NT2/D1 (cell line): ENCODE results near the gene PCED1B.

Experiments
- DNase-seq: peaks from one replicate; pipeline ENCODE4 v3.0.0-alpha.2; 2011; ENCODE audit warnings: low read depth, low spot score
- H3K27me3 ChIP-seq: 2 replicates; pipeline ENCODE4 v1.6.0; 2011; ENCODE audit warnings: mild to moderate bottlenecking; ENCODE audit not compliant: insufficient read length, insufficient read depth
- H3K36me3 ChIP-seq: 2 replicates; pipeline ENCODE4 v1.6.1; 2011; ENCODE audit warnings: mild to moderate bottlenecking, low read length, mixed read lengths; ENCODE audit not compliant: insufficient read depth, insufficient read length
- H3K4me1 ChIP-seq: 2 replicates; pipeline ENCODE4 v1.5.1; 2011; ENCODE audit not compliant: insufficient read depth, insufficient read length
- H3K4me3 ChIP-seq: 2 replicates; pipeline ENCODE4 v1.5.1; 2011; ENCODE audit warnings: low read depth; ENCODE audit not compliant: insufficient read length
- H3K9ac ChIP-seq: 2 replicates; pipeline ENCODE4 v1.6.0; 2011; ENCODE audit warnings: low read depth; ENCODE audit not compliant: insufficient read length
- H3K9me3 ChIP-seq: 2 replicates; pipeline ENCODE4 v1.5.1; 2011; ENCODE audit warnings: mild to moderate bottlenecking, low read length; ENCODE audit not compliant: insufficient read depth
- SUZ12 ChIP-seq: IDR thresholded peaks from 2 replicates; pipeline ENCODE4 v1.6.1; 2011; ENCODE audit not compliant: insufficient read length, insufficient read depth; ENCODE audit errors: extremely low read depth
- YY1 ChIP-seq: IDR thresholded peaks from 2 replicates; pipeline ENCODE4 v1.6.1; 2011; ENCODE audit not compliant: insufficient read length, insufficient read depth
- ZNF274 ChIP-seq: IDR thresholded peaks from 2 replicates; pipeline ENCODE4 v1.6.1; 2011; ENCODE audit warnings: mild to moderate bottlenecking, low read depth, low read length

PCED1B gene

GRCh38 chr12:47131011-47131410 lies 51.6 kb downstream of the PCED1B start:
- Histone ChIP-seq H3K4me1 (no peaks in the 10 kb centered on the region), H3K9ac (no peak overlapping the region)
- no peak for TF ChIP-seq YY1
- no peak for TF ChIP-seq ZNF274
- TF ChIP-seq SUZ12 = no peak

DNA sequence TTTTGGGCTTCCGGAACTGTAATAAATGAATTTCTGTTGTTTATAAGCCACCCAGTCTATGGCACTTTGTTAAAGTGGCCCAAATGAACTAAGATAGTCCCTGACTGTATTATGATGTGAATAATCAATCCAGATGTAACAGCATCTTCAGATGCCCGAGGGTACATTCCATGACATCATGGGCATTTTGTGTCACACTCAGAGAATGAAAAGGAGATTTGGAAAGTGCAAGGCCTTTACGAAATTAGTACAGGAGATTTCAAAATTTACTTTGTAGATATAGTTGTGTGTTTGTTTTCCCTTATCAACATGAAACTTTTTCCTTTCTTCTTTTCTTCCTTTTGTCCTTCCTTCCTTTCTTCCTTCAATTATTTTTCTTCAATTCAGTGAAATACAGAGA lies 54.6 kb downstream of the PCED1B start:
- no peak for TF ChIP-seq SUZ12
- no peak for TF ChIP-seq YY1
- TF ChIP-seq ZNF274 = no peak
- H3K27me3 ChIP-seq = no peaks in the 10 kb centered on the region
- no peak overlapping the region for H3K4me3 ChIP-seq
- H3K9ac ChIP-seq = no peak overlapping the region
- no peaks in the 10 kb centered on the region for H3K36me3 ChIP-seq
- DNase-seq = no peak
- H3K4me1 ChIP-seq = no peaks in the 10 kb centered on the region
- no peaks in the 10 kb centered on the region for H3K9me3 ChIP-seq

More at GRCh38 chr12:47131011-47131410, 51.6 kb downstream of the PCED1B start:
- Histone ChIP-seq H3K4me3 (no peak overlapping the region), H3K27me3 (no peaks in the 10 kb centered on the region), H3K9me3 (no peaks in the 10 kb centered on the region), H3K36me3 (no peaks in the 10 kb centered on the region)
- DNase-seq = no peak

DNA sequence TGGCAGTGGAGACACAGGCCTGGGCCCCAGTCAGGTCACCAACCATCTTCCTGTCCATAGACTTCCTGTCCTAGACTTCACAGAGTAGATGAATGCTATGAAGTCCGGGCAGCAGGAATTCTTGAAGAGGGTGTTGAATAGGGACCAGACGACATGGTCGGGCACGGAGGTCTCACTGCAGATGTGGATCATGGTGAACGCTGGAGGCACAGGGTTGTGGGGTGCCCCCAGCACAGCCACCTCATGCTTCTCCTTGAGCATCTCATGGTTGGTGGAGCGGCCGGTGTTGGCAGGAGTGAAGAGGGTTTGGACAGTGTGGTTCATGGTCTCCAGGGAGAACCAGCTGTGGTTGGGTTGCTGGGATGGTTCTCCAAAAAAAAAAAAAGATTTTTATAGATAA lies 56.2 kb downstream of the PCED1B start:
- no peak overlapping the region for H3K9ac ChIP-seq
- no peak for DNase-seq
- no peaks in the 10 kb centered on the region for H3K4me1 ChIP-seq

DNA sequence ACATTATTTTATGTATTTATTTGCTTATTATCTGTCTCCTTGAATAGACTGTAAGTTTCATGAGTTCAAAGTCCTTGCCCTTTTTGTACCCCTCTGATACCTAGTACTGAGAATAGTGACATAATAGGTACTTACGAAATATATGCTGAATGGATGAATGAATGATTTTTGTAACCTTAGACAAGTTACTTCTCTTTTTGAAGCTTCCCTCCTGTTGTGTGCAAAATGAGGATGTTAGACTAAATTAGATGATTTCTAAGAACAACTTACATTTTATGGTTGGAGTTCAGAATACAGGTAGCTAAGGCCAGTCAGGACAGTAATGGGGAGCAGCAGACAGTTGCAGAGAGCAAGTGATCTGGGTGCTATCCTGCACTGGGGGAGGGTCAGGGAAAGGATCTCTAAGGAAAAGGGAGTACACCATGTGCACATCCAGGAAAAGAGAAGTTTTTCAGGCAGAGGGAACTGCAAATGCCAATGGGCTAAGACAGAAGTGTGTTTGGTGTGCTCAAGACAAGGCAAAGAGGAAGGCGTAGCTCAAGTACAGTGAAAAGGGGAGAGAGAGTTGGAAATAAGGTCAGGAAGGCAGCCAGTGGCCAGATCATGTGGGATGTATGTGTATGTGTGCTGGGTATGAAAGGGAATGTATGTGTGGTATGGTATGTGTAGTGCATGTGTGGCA lies 59.7 kb downstream of the PCED1B start:
- no peak for DNase-seq
- TF ChIP-seq ZNF274 (no peak), YY1 (no peak), SUZ12 (no peak)
- H3K4me3 ChIP-seq = no peak overlapping the region
- no peaks in the 10 kb centered on the region for H3K4me1 ChIP-seq
- no peak overlapping the region for H3K9ac ChIP-seq
- H3K9me3 ChIP-seq = peaks cover 4% of the 10 kb centered on the region; the same call in 1 of the 2 replicates
- H3K36me3 ChIP-seq = no peaks in the 10 kb centered on the region
- no peaks in the 10 kb centered on the region for H3K27me3 ChIP-seq

More for the DNA sequence above, 56.2 kb downstream of the PCED1B start:
- peaks cover 4% of the 10 kb centered on the region; the same call in 1 of the 2 replicates for H3K9me3 ChIP-seq
- TF ChIP-seq SUZ12 (no peak), ZNF274 (no peak), YY1 (no peak)
- H3K4me3 ChIP-seq = no peak overlapping the region
- no peaks in the 10 kb centered on the region for H3K36me3 ChIP-seq
- no peaks in the 10 kb centered on the region for H3K27me3 ChIP-seq

GRCh38 chr12:47141459-47141858 lies 62.0 kb downstream of the PCED1B start:
- H3K4me1 ChIP-seq = no peaks in the 10 kb centered on the region
- peaks cover 4% of the 10 kb centered on the region; the same call in 1 of the 2 replicates for H3K9me3 ChIP-seq
- no peaks in the 10 kb centered on the region for H3K27me3 ChIP-seq
- no peak for DNase-seq
- H3K4me3 ChIP-seq = no peak overlapping the region
- H3K9ac ChIP-seq = no peak overlapping the region
- no peaks in the 10 kb centered on the region for H3K36me3 ChIP-seq
- TF ChIP-seq ZNF274 (no peak), SUZ12 (no peak), YY1 (no peak)

DNA sequence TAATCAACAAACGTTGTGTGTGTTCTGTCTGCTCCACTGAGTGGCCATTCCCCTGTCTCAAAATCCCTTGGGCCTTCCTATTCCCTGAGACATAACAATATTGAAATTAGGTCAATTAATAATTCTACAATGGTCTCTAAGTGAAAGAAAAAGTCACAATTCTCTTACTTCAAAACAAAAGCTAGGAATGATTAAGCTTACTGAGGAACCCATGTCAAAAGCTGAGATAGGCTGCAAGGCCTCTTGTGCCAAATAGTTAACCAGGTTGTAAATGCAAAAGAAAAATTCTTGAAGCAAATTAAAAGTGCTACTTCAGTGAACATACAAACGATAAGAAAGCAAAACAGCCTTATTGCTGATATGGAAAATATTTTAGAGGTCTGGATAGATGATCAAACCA lies 65.3 kb downstream of the PCED1B start:
- H3K4me3 ChIP-seq = no peak overlapping the region
- TF ChIP-seq ZNF274 (no peak), YY1 (no peak), SUZ12 (no peak)

DNA sequence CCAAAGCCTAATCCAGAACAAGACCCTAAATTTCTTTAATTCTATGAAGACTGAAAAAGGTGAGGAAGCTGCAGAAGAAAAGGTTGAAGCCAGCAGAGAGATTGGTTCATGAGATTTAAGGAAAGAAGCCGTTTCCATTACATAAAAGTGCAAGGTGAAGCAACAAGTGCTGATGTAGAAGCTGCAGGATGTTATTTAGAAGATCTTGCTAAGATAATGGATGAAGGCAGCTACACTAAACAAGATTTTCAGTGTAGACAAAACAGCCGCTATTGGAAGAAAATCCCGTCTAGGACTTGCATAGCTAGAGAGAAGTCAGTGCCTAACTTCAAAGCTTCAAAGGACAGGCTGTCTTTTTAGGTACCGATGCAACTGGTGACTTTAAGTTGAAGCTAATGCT lies 65.8 kb downstream of the PCED1B start:
- TF ChIP-seq SUZ12 = no peak
- TF ChIP-seq YY1 = no peak
- TF ChIP-seq ZNF274 = no peak
- Histone ChIP-seq H3K4me3 (no peak overlapping the region), H3K9me3 (no peaks in the 10 kb centered on the region), H3K9ac (no peak overlapping the region), H3K4me1 (no peaks in the 10 kb centered on the region), H3K36me3 (no peaks in the 10 kb centered on the region), H3K27me3 (no peaks in the 10 kb centered on the region)
- DNase-seq = no peak

More for the DNA sequence above, 65.3 kb downstream of the PCED1B start:
- DNase-seq = no peak
- H3K36me3 ChIP-seq = no peaks in the 10 kb centered on the region
- no peaks in the 10 kb centered on the region for H3K9me3 ChIP-seq
- no peak overlapping the region for H3K9ac ChIP-seq
- no peaks in the 10 kb centered on the region for H3K4me1 ChIP-seq
- H3K27me3 ChIP-seq = no peaks in the 10 kb centered on the region

- Histone ChIP-seq H3K27me3 (no peaks in the 10 kb centered on the region), H3K9ac (no peak overlapping the region), H3K36me3 (no peaks in the 10 kb centered on the region), H3K4me1 (no peaks in the 10 kb centered on the region), H3K9me3 (no peaks in the 10 kb centered on the region; the same call in 1 of the 2 replicates), H3K4me3 (no peak overlapping the region)
- no peak for DNase-seq
- TF ChIP-seq ZNF274 (no peak), SUZ12 (no peak), YY1 (no peak)
Observed at GRCh38 chr12:47147739-47148138, 68.3 kb downstream of the PCED1B start.
